GM12878 (cell line): ENCODE measurements around the gene HMG20B. TPM values are rescaled to one million over a fixed set of nuclear protein-coding genes. Genes with fewer than 3 reads are reported as not detected.

Experiments used
- ATAC-seq: fragments of 200-7000 bp; cut with Tn5 transposase; 3 replicates; pipeline ENCODE4 v1.9.1; 2020; ENCODE audit warnings: mild to moderate bottlenecking, moderate library complexity
- BruUV-seq: library from RNA; stranded (reverse); fragments of 400-500 nt; replicated peaks from 2 replicates; lab custom pipeline; 2021; lab: Mats Ljungman, UMichigan
- CTCF ChIA-PET: fragments of 300-600 bp; sonication (Branson Sonifier 250); formaldehyde crosslinking; extraction: SDS; loops from one replicate; lab custom pipeline; 2021; ENCODE audit warnings: inconsistent platforms; lab: Yijun Ruan, JAX
- POLR2A ChIA-PET: fragments of 350-600 bp; formaldehyde crosslinking; extraction: SDS; loops from one replicate; lab custom pipeline; 2021; ENCODE audit warnings: inconsistent platforms; lab: Charles Lee
- RAD21 ChIA-PET: fragments of 300-600 bp; sonication (Branson Sonifier 250); formaldehyde crosslinking; loops from one replicate; lab custom pipeline; 2023; ENCODE audit warnings: antibody characterized with exemption; ENCODE audit not compliant: unreplicated experiment; lab: Charles Lee
- SMC1A ChIA-PET: fragments of 300-600 bp; sonication (Branson Sonifier 250); formaldehyde crosslinking; loops from one replicate; lab custom pipeline; 2023; ENCODE audit not compliant: unreplicated experiment, uncharacterized antibody; lab: Charles Lee
- DNase-seq: peaks from one replicate; pipeline ENCODE4 v3.0.0-alpha.2; 2011; ENCODE audit warnings: low read depth, low spot score
- FAIRE-seq: peaks from 3 replicates; lab custom pipeline; 2011; peaks lifted over from hg19 to GRCh38; lab: Jason Lieb, UNC
- H2AFZ ChIP-seq: 2 replicates; pipeline ENCODE4 v1.6.0; 2011; ENCODE audit warnings: low read depth, low read length, control low read depth; ENCODE audit not compliant: control insufficient read depth
- H3K27ac ChIP-seq: 2 replicates; pipeline ENCODE4 v1.5.1; 2011; ENCODE audit warnings: control low read depth; ENCODE audit not compliant: control insufficient read depth, insufficient read depth
- H3K27me3 ChIP-seq, 2 experiments: replicated peaks in 1 of 2; 2 replicates each; pipeline versions ENCODE4 v1.6.0 to v1.6.1; 2011; ENCODE audit warnings: low read length in 1 of 2; ENCODE audit not compliant: control insufficient read depth in 2 of 2, insufficient read depth in 2 of 2
- H3K36me3 ChIP-seq, 2 experiments: 2 replicates each; pipeline ENCODE4 v1.5.1; 2011; ENCODE audit warnings: low read length in 1 of 2; ENCODE audit not compliant: control insufficient read depth in 2 of 2, insufficient read depth in 2 of 2
- H3K4me1 ChIP-seq: 2 replicates; pipeline ENCODE4 v1.6.1; 2011; ENCODE audit warnings: mild to moderate bottlenecking, low read length, moderate library complexity, mixed read lengths; ENCODE audit not compliant: control insufficient read depth, insufficient read depth
- H3K4me2 ChIP-seq: 2 replicates; pipeline ENCODE4 v1.6.0; 2011; ENCODE audit warnings: control low read depth; ENCODE audit not compliant: control insufficient read depth, insufficient read depth
- H3K4me3 ChIP-seq: fragments of 200-600 bp; sonication (generic); 2 replicates; pipeline ENCODE4 v1.5.1; 2016
- H3K79me2 ChIP-seq: 2 replicates; pipeline ENCODE4 v1.6.0; 2011; ENCODE audit warnings: low read length; ENCODE audit not compliant: control insufficient read depth, insufficient read depth
- H3K9ac ChIP-seq: 2 replicates; pipeline ENCODE4 v1.8.0; 2011; ENCODE audit warnings: low read length, control low read depth, mixed read lengths; ENCODE audit not compliant: control insufficient read depth, insufficient read depth
- H3K9me3 ChIP-seq: replicated peaks from 3 replicates; pipeline ENCODE4 v1.5.1; 2011; ENCODE audit warnings: mild to moderate bottlenecking, low read length; ENCODE audit not compliant: control insufficient read depth, insufficient read depth
- H4K20me1 ChIP-seq: 2 replicates; pipeline ENCODE4 v1.6.0; 2011; ENCODE audit not compliant: control insufficient read depth, insufficient read depth
- CHD1 ChIP-seq: IDR thresholded peaks from 2 replicates; pipeline ENCODE4 v1.6.1; 2012; ENCODE audit warnings: low read depth, low read length, improper control_type of control experiment
- CHD2 ChIP-seq: IDR thresholded peaks from 2 replicates; pipeline ENCODE4 v1.6.1; 2011; ENCODE audit warnings: low read depth, low read length, improper control_type of control experiment, borderline replicate concordance
- CHD4 ChIP-seq: fragments of 200-600 bp; sonication (generic); IDR thresholded peaks from 2 replicates; pipeline ENCODE4 v1.6.1; 2016; ENCODE audit warnings: mild to moderate bottlenecking
- EED ChIP-seq: sonication (generic); IDR thresholded peaks from 2 replicates; pipeline ENCODE4 v1.6.1; 2016; ENCODE audit warnings: antibody characterized with exemption, low read depth
- GATAD2B ChIP-seq: fragments of 450-650 bp; conservative IDR thresholded peaks from 2 replicates; pipeline ENCODE4 v1.6.1; 2017; ENCODE audit warnings: low read depth, mild to moderate bottlenecking, moderate library complexity
- JUND ChIP-seq: IDR thresholded peaks from 2 replicates; pipeline ENCODE4 v1.6.1; 2012; ENCODE audit warnings: low read depth, mild to moderate bottlenecking, low read length, improper control_type of control experiment, moderate library complexity
- MEF2B ChIP-seq: fragments of 450-650 bp; IDR thresholded peaks from 2 replicates; pipeline ENCODE4 v1.6.1; 2018; ENCODE audit warnings: mild to moderate bottlenecking, moderate library complexity; ENCODE audit not compliant: partially characterized antibody, poor library complexity, severe bottlenecking
- POLR2A ChIP-seq: IDR thresholded peaks from 2 replicates; pipeline ENCODE4 v1.6.1; 2011; ENCODE audit warnings: low read depth, mild to moderate bottlenecking, low read length
- POLR2AphosphoS5 ChIP-seq: IDR thresholded peaks from 2 replicates; pipeline ENCODE4 v1.6.1; 2011; ENCODE audit warnings: mild to moderate bottlenecking, low read length, inconsistent platforms
- SREBF1 ChIP-seq: IDR thresholded peaks from 2 replicates; pipeline ENCODE4 v1.6.1; 2012; ENCODE audit warnings: mild to moderate bottlenecking, low read length
- STAT1 ChIP-seq: fragments of 450-650 bp; conservative IDR thresholded peaks from 2 replicates; pipeline ENCODE4 v1.6.1; 2014; ENCODE audit warnings: antibody characterized with exemption, mild to moderate bottlenecking
- STAT3 ChIP-seq: IDR thresholded peaks from 2 replicates; pipeline ENCODE4 v1.6.1; 2011; ENCODE audit warnings: low read depth, low read length, improper control_type of control experiment
- TCF12 ChIP-seq: IDR thresholded peaks from 2 replicates; pipeline ENCODE4 v1.6.1; 2011; ENCODE audit warnings: low read depth, mild to moderate bottlenecking, low read length
- TCF7 ChIP-seq: IDR thresholded peaks from 2 replicates; pipeline ENCODE4 v1.6.1; 2014; ENCODE audit warnings: antibody characterized with exemption, borderline replicate concordance
- ZNF217 ChIP-seq: fragments of 450-650 bp; IDR thresholded peaks from 2 replicates; pipeline ENCODE4 v1.6.1; 2017; ENCODE audit warnings: antibody characterized with exemption, mild to moderate bottlenecking
- ZNF592 ChIP-seq: fragments of 450-650 bp; IDR thresholded peaks from 2 replicates; pipeline ENCODE4 v1.6.1; 2017; ENCODE audit warnings: mild to moderate bottlenecking, moderate library complexity
- ZNF622 ChIP-seq: fragments of 450-650 bp; IDR thresholded peaks from 2 replicates; pipeline ENCODE4 v1.6.1; 2017; ENCODE audit warnings: mild to moderate bottlenecking, inconsistent platforms
- WGBS: methylation state at CpG from one replicate; pipeline ENCODE4 v1.1.6; 2016; ENCODE audit warnings: low lambda C conversion rate; ENCODE audit not compliant: insufficient replicate concordance, insufficient coverage; ENCODE audit errors: missing lambda C conversion rate; 5-methylcytosine and 5-hydroxymethylcytosine counted together
- in situ Hi-C: fragments of 300-500 bp; cut with MboI; formaldehyde crosslinking; loops from 9 replicates; pipeline ENCODE4 v1.14.3; 2018; ENCODE audit warnings: mixed read lengths
- intact Hi-C: fragments of 100-400 bp; cut with micrococcal nuclease; formaldehyde crosslinking; loops from one replicate; pipeline ENCODE4 v1.14.2; 2022; ENCODE audit not compliant: unreplicated experiment
- polyA plus RNA-seq, 11 experiments: library from polyadenylated mRNA; depleted of rRNA in 4 of 11; unstranded in 6 of 11; stranded (reverse) in 5 of 11; fragments of >200 nt; fragmentation: Nextera tagmentation in 4 of 11; fragmentation: Illumina TruSeq in 1 of 11; extraction: Ambion mirVana in 4 of 11; extraction: Trizol in 1 of 11; gene quantifications; 1 replicate in 1 of 11; 2 replicates in 10 of 11; pipeline versions ENCODE4 v1.2.1 to v1.2.3, GENCODE V29; 2011 to 2016; ENCODE audit warnings: inconsistent platforms in 2 of 11, missing spikeins in 2 of 11, low read depth in 1 of 11
- total RNA-seq, 4 experiments: library from RNA; depleted of rRNA in 3 of 4; stranded (reverse); fragments of >200 nt in 3 of 4; fragmentation: Illumina TruSeq in 1 of 4; extraction: Trizol in 1 of 4; gene quantifications; 2 replicates each; pipeline versions ENCODE4 v1.2.1 to v1.2.3, GENCODE V29; 2013 to 2021
- TF ChIP-seq, protein P1 (sequence below): fragments of 450-650 bp; conservative IDR thresholded peaks from 2 replicates; pipeline ENCODE4 v1.6.1; 2017; ENCODE audit warnings: mild to moderate bottlenecking, moderate library complexity
- TF ChIP-seq, protein P2 (sequence below): fragments of 450-650 bp; IDR thresholded peaks from 2 replicates; pipeline ENCODE4 v1.6.1; 2016; ENCODE audit warnings: mild to moderate bottlenecking

HMG20B gene
- total and polyA plus RNA-seq, 10 of the 15 experiments (the other 5 are each of a cell fraction or from before 2014, with no cell fraction given) = 0.37 to 92.7 (median 47.0) TPM

- Histone ChIP-seq H2AFZ (no peak overlapping the region), H3K79me2 (no peaks in the 10 kb centered on the region), H4K20me1 (no peaks in the 10 kb centered on the region), H3K27me3 (no peaks in the 10 kb centered on the region), H3K4me3 (no peak overlapping the region), H3K27ac (no peak overlapping the region), H3K36me3 (peaks cover 9 to 27% of the 10 kb centered on the region in 2 experiments), H3K9me3 (no peaks in the 10 kb centered on the region), H3K4me1 (no peaks in the 10 kb centered on the region), H3K9ac (no peak overlapping the region), H3K4me2 (no peak overlapping the region)
- ATAC-seq = no peak
- CTCF ChIA-PET = no interaction called here
- BruUV-seq = no TSS peak
- no peak for FAIRE-seq
- 79% methylated on average over 9 of the region's 10 CpGs for WGBS
- DNase-seq = no peak
- in situ Hi-C loops (no loop called here), intact Hi-C loops (no loop called here)
- SMC1A ChIA-PET = no interaction called here
- TF ChIP-seq, protein P1, sequence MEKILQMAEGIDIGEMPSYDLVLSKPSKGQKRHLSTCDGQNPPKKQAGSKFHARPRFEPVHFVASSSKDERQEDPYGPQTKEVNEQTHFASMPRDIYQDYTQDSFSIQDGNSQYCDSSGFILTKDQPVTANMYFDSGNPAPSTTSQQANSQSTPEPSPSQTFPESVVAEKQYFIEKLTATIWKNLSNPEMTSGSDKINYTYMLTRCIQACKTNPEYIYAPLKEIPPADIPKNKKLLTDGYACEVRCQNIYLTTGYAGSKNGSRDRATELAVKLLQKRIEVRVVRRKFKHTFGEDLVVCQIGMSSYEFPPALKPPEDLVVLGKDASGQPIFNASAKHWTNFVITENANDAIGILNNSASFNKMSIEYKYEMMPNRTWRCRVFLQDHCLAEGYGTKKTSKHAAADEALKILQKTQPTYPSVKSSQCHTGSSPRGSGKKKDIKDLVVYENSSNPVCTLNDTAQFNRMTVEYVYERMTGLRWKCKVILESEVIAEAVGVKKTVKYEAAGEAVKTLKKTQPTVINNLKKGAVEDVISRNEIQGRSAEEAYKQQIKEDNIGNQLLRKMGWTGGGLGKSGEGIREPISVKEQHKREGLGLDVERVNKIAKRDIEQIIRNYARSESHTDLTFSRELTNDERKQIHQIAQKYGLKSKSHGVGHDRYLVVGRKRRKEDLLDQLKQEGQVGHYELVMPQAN = no peak
- TF ChIP-seq ZNF217 (no peak), GATAD2B (no peak), TCF7 (no peak), MEF2B (no peak), POLR2A (no peak), TCF12 (no peak), ZNF592 (no peak), CHD4 (no peak), ZNF622 (no peak), CHD2 (no peak), POLR2AphosphoS5 (no peak), CHD1 (no peak), STAT1 (no peak), SREBF1 (no peak), STAT3 (no peak), JUND (no peak), EED (no peak)
- TF ChIP-seq, protein P2, sequence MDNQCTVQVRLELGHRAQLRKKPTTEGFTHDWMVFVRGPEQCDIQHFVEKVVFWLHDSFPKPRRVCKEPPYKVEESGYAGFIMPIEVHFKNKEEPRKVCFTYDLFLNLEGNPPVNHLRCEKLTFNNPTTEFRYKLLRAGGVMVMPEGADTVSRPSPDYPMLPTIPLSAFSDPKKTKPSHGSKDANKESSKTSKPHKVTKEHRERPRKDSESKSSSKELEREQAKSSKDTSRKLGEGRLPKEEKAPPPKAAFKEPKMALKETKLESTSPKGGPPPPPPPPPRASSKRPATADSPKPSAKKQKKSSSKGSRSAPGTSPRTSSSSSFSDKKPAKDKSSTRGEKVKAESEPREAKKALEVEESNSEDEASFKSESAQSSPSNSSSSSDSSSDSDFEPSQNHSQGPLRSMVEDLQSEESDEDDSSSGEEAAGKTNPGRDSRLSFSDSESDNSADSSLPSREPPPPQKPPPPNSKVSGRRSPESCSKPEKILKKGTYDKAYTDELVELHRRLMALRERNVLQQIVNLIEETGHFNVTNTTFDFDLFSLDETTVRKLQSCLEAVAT = no peak
- POLR2A ChIA-PET = no interaction called here
- RAD21 ChIA-PET = no interaction called here
These were observed 36.8 kb upstream of the HMG20B start for GRCh38 chr19:3535981-3536380.
